Measurements from ENCODE around the gene KLF16.

KLF16 gene

GRCh38 chr19:1848399-1849131 is 14.8 kb downstream of the KLF16 start, which contains the start of gene REXO1:
TSS of gene REXO1 (minus strand) at chr19:1848483. CDS start at chr19:1848358, 125 bp downstream.
- peaks cover 28% of the 10 kb centered on the region for H4K20me1 ChIP-seq (ENCODE audit: insufficient read depth, low read length)
- H3K79me2 ChIP-seq (ENCODE audit: low read length): peaks cover 67% of the 10 kb centered on the region

GRCh38 chr19:1847684-1848398 is 15.5 kb downstream of the KLF16 start:
- Histone ChIP-seq H3K79me2 (ENCODE audit: low read length) (peaks cover 67% of the 10 kb centered on the region), H3K27me3 (replicated peaks; ENCODE audit: insufficient read depth, low read length) (no peaks in the 10 kb centered on the region), H3K9me2 (replicated peaks; ENCODE audit: insufficient read depth, low read length) (no peaks in the 10 kb centered on the region), H3K4me3 (ENCODE audit: low read length) (peak overlapping the region; percentile 90), H3K4me2 (ENCODE audit: low read depth, low read length) (peak overlapping the region; percentile 99), H3K9ac (ENCODE audit: low read length) (peak overlapping the region; percentile 99), H3K36me3 (replicated peaks; ENCODE audit: insufficient read depth, low read length) (no peaks in the 10 kb centered on the region), H4K20me1 (ENCODE audit: insufficient read depth, low read length) (peaks cover 32% of the 10 kb centered on the region), H3K27ac (ENCODE audit: low read length) (peak overlapping the region; percentile 33; the same call in 1 of the 2 replicates), H3F3A (ENCODE audit: insufficient read depth, low read length) (peaks cover 10% of the 10 kb centered on the region), H3K9me3 (replicated peaks; ENCODE audit: insufficient read depth, low read length) (no peaks in the 10 kb centered on the region), H3K4me1 (ENCODE audit: low read length) (peaks cover 20% of the 10 kb centered on the region), H2AFZ (ENCODE audit: low read length) (no peak overlapping the region)
- DNase-seq: no peak
- TF ChIP-seq CTCF (IDR thresholded peaks at IDR 0.05; ENCODE audit: low read length): no peak
- TF ChIP-seq EZH2 (optimal IDR thresholded peaks at IDR 0.05; ENCODE audit: low read depth, low read length): no peak
- TF ChIP-seq EZH2phosphoT487 (IDR thresholded peaks at IDR 0.05; ENCODE audit: low read length): no peak

More at GRCh38 chr19:1848399-1849131, 14.8 kb downstream of the KLF16 start, which contains the start of gene REXO1:
- H3K4me2 ChIP-seq (ENCODE audit: low read depth, low read length): peak within 1 kb of the TSS; percentile 99
- peaks cover 10% of the 10 kb centered on the region for H3F3A ChIP-seq (ENCODE audit: insufficient read depth, low read length)
- TF ChIP-seq EZH2 (optimal IDR thresholded peaks at IDR 0.05; ENCODE audit: low read depth, low read length): no peak
- peak; percentile 97 for TF ChIP-seq CTCF (IDR thresholded peaks at IDR 0.05; ENCODE audit: low read length)
- TF ChIP-seq EZH2phosphoT487 (IDR thresholded peaks at IDR 0.05; ENCODE audit: low read length): no peak
- H3K27ac ChIP-seq (ENCODE audit: low read length): peak within 1 kb of the TSS; percentile 96
- peak within 1 kb of the TSS; percentile 90 for H3K4me3 ChIP-seq (ENCODE audit: low read length)
- H3K9me2 ChIP-seq (replicated peaks; ENCODE audit: insufficient read depth, low read length): no peaks in the 10 kb centered on the region
- no peaks in the 10 kb centered on the region for H3K36me3 ChIP-seq (replicated peaks; ENCODE audit: insufficient read depth, low read length)
- DNase-seq: peak; percentile 99
- peaks cover 26% of the 10 kb centered on the region for H3K4me1 ChIP-seq (ENCODE audit: low read length)
- H3K9ac ChIP-seq (ENCODE audit: low read length): peak within 1 kb of the TSS; percentile 99
- H3K9me3 ChIP-seq (replicated peaks; ENCODE audit: insufficient read depth, low read length): no peaks in the 10 kb centered on the region
- H2AFZ ChIP-seq (ENCODE audit: low read length): peak within 1 kb of the TSS; percentile 77
- no peaks in the 10 kb centered on the region for H3K27me3 ChIP-seq (replicated peaks; ENCODE audit: insufficient read depth, low read length)

GRCh38 chr19:1847348-1847683 is 16.1 kb downstream of the KLF16 start:
- H3K27me3 ChIP-seq (replicated peaks; ENCODE audit: insufficient read depth, low read length): no peaks in the 10 kb centered on the region
- TF ChIP-seq EZH2phosphoT487 (IDR thresholded peaks at IDR 0.05; ENCODE audit: low read length) (no peak), CTCF (IDR thresholded peaks at IDR 0.05; ENCODE audit: low read length) (no peak), EZH2 (optimal IDR thresholded peaks at IDR 0.05; ENCODE audit: low read depth, low read length) (no peak)
- peaks cover 34% of the 10 kb centered on the region for H4K20me1 ChIP-seq (ENCODE audit: insufficient read depth, low read length)
- H3K4me3 ChIP-seq (ENCODE audit: low read length): peak overlapping the region; percentile 90
- peaks cover 18% of the 10 kb centered on the region for H3K4me1 ChIP-seq (ENCODE audit: low read length)
- peak overlapping the region; percentile 99 for H3K4me2 ChIP-seq (ENCODE audit: low read depth, low read length)
- peak overlapping the region; percentile 99 for H3K9ac ChIP-seq (ENCODE audit: low read length)
- H2AFZ ChIP-seq (ENCODE audit: low read length): no peak overlapping the region
- peaks cover 67% of the 10 kb centered on the region for H3K79me2 ChIP-seq (ENCODE audit: low read length)
- H3K27ac ChIP-seq (ENCODE audit: low read length): peak overlapping the region; percentile 33; the same call in 1 of the 2 replicates
- H3F3A ChIP-seq (ENCODE audit: insufficient read depth, low read length): peaks cover 10% of the 10 kb centered on the region
- no peaks in the 10 kb centered on the region for H3K9me3 ChIP-seq (replicated peaks; ENCODE audit: insufficient read depth, low read length)
- H3K36me3 ChIP-seq (replicated peaks; ENCODE audit: insufficient read depth, low read length): no peaks in the 10 kb centered on the region
- no peak for DNase-seq
- H3K9me2 ChIP-seq (replicated peaks; ENCODE audit: insufficient read depth, low read length): no peaks in the 10 kb centered on the region

Measured in MM.1S (cell line).